H4 (cell line): ENCODE data around the gene ATP6V1A. TPM values are rescaled to one million over a fixed set of nuclear protein-coding genes. Genes with fewer than 3 reads are reported as not detected.
"Not testable (repeated sequence)": the region's sequence is repeated elsewhere in the genome, so short reads cannot be mapped to it uniquely, and the experiment has no call there.

Experiments
- DNase-seq: peaks from one replicate; pipeline ENCODE4 v3.0.0-alpha.2; 2015; ENCODE audit warnings: low spot score
- total RNA-seq: library from RNA; depleted of rRNA; stranded (reverse); fragments of >200 nt; shearing (Covaris generic); gene quantifications from 2 replicates; pipeline ENCODE4 v1.2.3, GENCODE V29; 2014; rRNA removed

The ATP6V1A gene
- total RNA-seq, 1 experiment from 2014 or later, result 73.4 TPM

GRCh38 chr3:113828600-113828999 lies 81.8 kb downstream of the ATP6V1A start:
- DNase-seq, result no peak

GRCh38 chr3:113829576-113830354 lies 82.9 kb downstream of the ATP6V1A start:
- no peak for DNase-seq

- DNase-seq, result no peak
Measured at GRCh38 chr3:113831103-113831355, 84.2 kb downstream of the ATP6V1A start.

GRCh38 chr3:113832477-113833164 lies 85.8 kb downstream of the ATP6V1A start:
- no peak for DNase-seq

- DNase-seq, result no peak
Measured at GRCh38 chr3:113834983-113835382, 88.1 kb downstream of the ATP6V1A start.

GRCh38 chr3:113838631-113839209 lies 91.9 kb downstream of the ATP6V1A start, which contains the start of gene GRAMD1C:
Gene GRAMD1C, plus strand, starts transcription at chr3:113838788. Its CDS starts 122 bp downstream, at chr3:113838910.
- peak; percentile 83 for DNase-seq

- no peak for DNase-seq
Measured at GRCh38 chr3:113839551-113839950, 92.7 kb downstream of the ATP6V1A start.

- DNase-seq, result peak; percentile 36
Measured at GRCh38 chr3:113844622-113845222, 97.9 kb downstream of the ATP6V1A start.

- no peak for DNase-seq
Measured at GRCh38 chr3:113847247-113847646, 100.4 kb downstream of the ATP6V1A start.

GRCh38 chr3:113847664-113848461 lies 101.0 kb downstream of the ATP6V1A start:
- no peak for DNase-seq

GRCh38 chr3:113849071-113849470 lies 102.2 kb downstream of the ATP6V1A start:
- not testable (repeated sequence) for DNase-seq

GRCh38 chr3:113849841-113850240 lies 103.0 kb downstream of the ATP6V1A start:
- DNase-seq, result not testable (repeated sequence)

- DNase-seq, result not testable (repeated sequence)
Measured at GRCh38 chr3:113850391-113850790, 103.6 kb downstream of the ATP6V1A start.

GRCh38 chr3:113852506-113852905 lies 105.7 kb downstream of the ATP6V1A start:
- no peak for DNase-seq

Other genes with a start within 250 kb of the ATP6V1A start
- 9.5 and 18.9 TPM in 2 replicates for gene SPICE1, start 231.9 kb upstream of the ATP6V1A start, total RNA-seq
- gene SIDT1, start 214.5 kb upstream of the ATP6V1A start, total RNA-seq, result not detected in 2 replicates
- gene USF3, start 50.4 kb upstream of the ATP6V1A start, total RNA-seq, result 4.3 and 9.3 TPM in 2 replicates
- 116 and 193 TPM in 2 replicates for gene NAA50, start 786 bp upstream of the ATP6V1A start, total RNA-seq
- gene GRAMD1C, start 91.8 kb downstream of the ATP6V1A start, total RNA-seq, result 0.23 and 0.81 TPM in 2 replicates
- gene ZDHHC23, start 201.0 kb downstream of the ATP6V1A start, total RNA-seq, result 3.9 and 5.1 TPM in 2 replicates